ENCODE measurements around the gene FFAR4. TPM values are rescaled to one million over a fixed set of nuclear protein-coding genes. Genes with fewer than 3 reads are reported as not detected.

FFAR4 gene
- total and polyA plus RNA-seq, 2 donors (not counting 3 experiments of a cell fraction or from before 2014, with no cell fraction given) = not detected

- CTCF ChIA-PET = no interaction called here
- Histone ChIP-seq H3K79me2 (ENCODE audit: control insufficient read depth, insufficient read depth, low read length) (no peaks in the 10 kb centered on the region), H2AFZ (ENCODE audit: low read depth, low read length) (no peak overlapping the region), H3K4me3 (replicated peaks in 1 of 3; ENCODE audit: insufficient read depth in 1 of 3, low read depth in 1 of 3, low read length in 3 of 3) (no peak overlapping the region), H4K20me1 (replicated peaks; ENCODE audit: control insufficient read depth, extremely low read depth, insufficient read depth, low read length) (no peaks in the 10 kb centered on the region), H3K9ac (replicated peaks; ENCODE audit: extremely low read depth, insufficient read depth, low read length) (no peak overlapping the region), H3K27ac (ENCODE audit: insufficient read depth, low read depth, low read length) (no peak overlapping the region), H3K36me3 (ENCODE audit: control insufficient read depth in 2 of 2, extremely low read depth in 1 of 2, insufficient read depth in 2 of 2, low read length in 2 of 2) (no peaks in the 10 kb centered on the region), H3K9me3 (replicated peaks; ENCODE audit: control insufficient read depth, insufficient read depth, low read length) (no peaks in the 10 kb centered on the region), H3K27me3 (ENCODE audit: control insufficient read depth in 2 of 2, insufficient read depth in 2 of 2, low read length in 2 of 2) (peaks cover 2% of the 10 kb centered on the region in 2 experiments), H3K4me1 (ENCODE audit: control insufficient read depth, extremely low read depth, insufficient read depth, low read length) (peaks cover 3% of the 10 kb centered on the region), H3K9me1 (replicated peaks; ENCODE audit: control insufficient read depth, extremely low read depth, insufficient read depth, low read length) (no peaks in the 10 kb centered on the region), H3K4me2 (ENCODE audit: insufficient read depth, low read length) (no peak overlapping the region)
- no peak for TF ChIP-seq POLR2A (IDR thresholded peaks at IDR 0.05; ENCODE audit: low read depth, low read length)
- TF ChIP-seq, protein P1, sequence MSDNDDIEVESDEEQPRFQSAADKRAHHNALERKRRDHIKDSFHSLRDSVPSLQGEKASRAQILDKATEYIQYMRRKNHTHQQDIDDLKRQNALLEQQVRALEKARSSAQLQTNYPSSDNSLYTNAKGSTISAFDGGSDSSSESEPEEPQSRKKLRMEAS (IDR thresholded peaks at IDR 0.05; ENCODE audit: insufficient read depth, insufficient read length) = no peak
- DNase-seq (ENCODE audit: low read depth, low spot score) = no peak
- POLR2A ChIA-PET = no interaction called here
- intact Hi-C loops (cut with micrococcal nuclease) = no loop called here
- dilution Hi-C loops (cut with MboI; ENCODE audit: extremely low pct_ligation_motif_present, low sequenced_read_pairs) = no loop called here
- no peak for FAIRE-seq
- no TSS peak for BruUV-seq (replicated peaks)
Observed at GRCh38 chr10:93577565-93577964, 11.1 kb downstream of the FFAR4 start.

DNA sequence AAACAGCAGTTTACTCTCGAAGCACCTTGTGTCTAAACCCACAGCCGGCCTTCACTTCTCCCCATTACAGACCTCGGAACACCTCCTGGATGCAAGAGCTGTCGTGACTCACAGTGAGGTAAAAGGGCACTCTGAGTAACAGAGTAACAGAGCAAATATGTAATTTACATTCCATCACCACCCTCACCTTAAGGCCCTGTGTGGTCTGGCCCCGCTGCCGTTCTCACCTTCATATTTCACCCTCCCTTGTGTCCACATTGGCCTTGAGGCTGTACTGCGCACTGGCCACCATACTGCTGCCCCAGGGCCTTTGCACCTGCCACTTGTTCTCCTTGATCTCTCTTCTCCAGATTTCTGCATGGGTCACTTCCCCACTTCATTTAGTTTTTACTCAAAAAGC lies 12.6 kb downstream of the FFAR4 start:
- Histone ChIP-seq H3K27ac (ENCODE audit: insufficient read depth, low read depth, low read length) (no peak overlapping the region), H3K4me3 (replicated peaks in 1 of 3; ENCODE audit: insufficient read depth in 1 of 3, low read depth in 1 of 3, low read length in 3 of 3) (no peak overlapping the region), H4K20me1 (replicated peaks; ENCODE audit: control insufficient read depth, extremely low read depth, insufficient read depth, low read length) (no peaks in the 10 kb centered on the region), H3K9me1 (replicated peaks; ENCODE audit: control insufficient read depth, extremely low read depth, insufficient read depth, low read length) (no peaks in the 10 kb centered on the region), H3K9me3 (replicated peaks; ENCODE audit: control insufficient read depth, insufficient read depth, low read length) (no peaks in the 10 kb centered on the region), H3K4me2 (ENCODE audit: insufficient read depth, low read length) (no peak overlapping the region), H3K9ac (replicated peaks; ENCODE audit: extremely low read depth, insufficient read depth, low read length) (no peak overlapping the region), H2AFZ (ENCODE audit: low read depth, low read length) (no peak overlapping the region), H3K36me3 (ENCODE audit: control insufficient read depth in 2 of 2, extremely low read depth in 1 of 2, insufficient read depth in 2 of 2, low read length in 2 of 2) (no peaks in the 10 kb centered on the region), H3K79me2 (ENCODE audit: control insufficient read depth, insufficient read depth, low read length) (no peaks in the 10 kb centered on the region), H3K27me3 (ENCODE audit: control insufficient read depth in 2 of 2, insufficient read depth in 2 of 2, low read length in 2 of 2) (peaks cover 0 to 2% of the 10 kb centered on the region in 2 experiments), H3K4me1 (ENCODE audit: control insufficient read depth, extremely low read depth, insufficient read depth, low read length) (no peaks in the 10 kb centered on the region)
- CTCF ChIA-PET = no interaction called here
- intact Hi-C loops (cut with micrococcal nuclease) = no loop called here
- no TSS peak for BruUV-seq (replicated peaks)
- FAIRE-seq (no peak), DNase-seq (ENCODE audit: low read depth, low spot score) (no peak)
- dilution Hi-C loops (cut with MboI; ENCODE audit: extremely low pct_ligation_motif_present, low sequenced_read_pairs) = no loop called here
- TF ChIP-seq, protein P1 (IDR thresholded peaks at IDR 0.05; ENCODE audit: insufficient read depth, insufficient read length) = no peak
- TF ChIP-seq FOS (IDR thresholded peaks at IDR 0.05; ENCODE audit: borderline replicate concordance, insufficient read depth, low read length) (no peak), POLR2A (IDR thresholded peaks at IDR 0.05; ENCODE audit: low read depth, low read length) (no peak), POLR2AphosphoS5 (IDR thresholded peaks at IDR 0.05; ENCODE audit: insufficient read depth, low read depth, low read length) (no peak), GATA2 (IDR thresholded peaks at IDR 0.05; ENCODE audit: insufficient read depth, insufficient read length, low read depth, low read length) (no peak), JUN (IDR thresholded peaks at IDR 0.05; ENCODE audit: borderline replicate concordance, insufficient read depth, insufficient read length, low read depth) (no peak), EZH2 (IDR thresholded peaks at IDR 0.05; ENCODE audit: borderline replicate concordance, low read depth, low read length, severe bottlenecking) (no peak)
- TF ChIP-seq, protein P2, sequence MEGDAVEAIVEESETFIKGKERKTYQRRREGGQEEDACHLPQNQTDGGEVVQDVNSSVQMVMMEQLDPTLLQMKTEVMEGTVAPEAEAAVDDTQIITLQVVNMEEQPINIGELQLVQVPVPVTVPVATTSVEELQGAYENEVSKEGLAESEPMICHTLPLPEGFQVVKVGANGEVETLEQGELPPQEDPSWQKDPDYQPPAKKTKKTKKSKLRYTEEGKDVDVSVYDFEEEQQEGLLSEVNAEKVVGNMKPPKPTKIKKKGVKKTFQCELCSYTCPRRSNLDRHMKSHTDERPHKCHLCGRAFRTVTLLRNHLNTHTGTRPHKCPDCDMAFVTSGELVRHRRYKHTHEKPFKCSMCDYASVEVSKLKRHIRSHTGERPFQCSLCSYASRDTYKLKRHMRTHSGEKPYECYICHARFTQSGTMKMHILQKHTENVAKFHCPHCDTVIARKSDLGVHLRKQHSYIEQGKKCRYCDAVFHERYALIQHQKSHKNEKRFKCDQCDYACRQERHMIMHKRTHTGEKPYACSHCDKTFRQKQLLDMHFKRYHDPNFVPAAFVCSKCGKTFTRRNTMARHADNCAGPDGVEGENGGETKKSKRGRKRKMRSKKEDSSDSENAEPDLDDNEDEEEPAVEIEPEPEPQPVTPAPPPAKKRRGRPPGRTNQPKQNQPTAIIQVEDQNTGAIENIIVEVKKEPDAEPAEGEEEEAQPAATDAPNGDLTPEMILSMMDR (IDR thresholded peaks at IDR 0.05; ENCODE audit: extremely low read depth in 1 of 2, insufficient read depth in 1 of 2, low read depth in 1 of 2, low read length in 2 of 2) = no peak
- POLR2A ChIA-PET = no interaction called here
